ENCODE results near the gene HNRNPK. TPM values are rescaled to one million over a fixed set of nuclear protein-coding genes. Genes with fewer than 3 reads are reported as not detected.

Gene HNRNPK
- total and polyA plus RNA-seq, 2 donors from 2014 or later: 290 to 483 TPM

GRCh38 chr9:83977196-83977595 is 2.8 kb downstream of the HNRNPK start:
- Histone ChIP-seq H3K27ac (ENCODE audit: low read depth in 2 of 2, low read length in 2 of 2) (no peak overlapping the region), H3K4me3 (ENCODE audit: low read length in 3 of 3) (peak overlapping the region in 2 of 3 donors; percentile 95 to 100)
- intact Hi-C loops (cut with DNase I): no loop called here

GRCh38 chr9:83976372-83976771 is 3.6 kb downstream of the HNRNPK start:
- no peak overlapping the region for H3K27ac ChIP-seq (ENCODE audit: low read depth in 2 of 2, low read length in 2 of 2)
- peaks cover 40 to 67% (median 41%) of the 10 kb centered on the region in 3 donors for H3K36me3 ChIP-seq (ENCODE audit: control insufficient read depth in 2 of 3, insufficient read depth in 3 of 3, low read length in 3 of 3)
- no peak overlapping the region for H3K4me3 ChIP-seq (ENCODE audit: low read length in 3 of 3)
- peak overlapping the region in 1 of 3 donors; percentile 20 for H3K9ac ChIP-seq (ENCODE audit: low read length in 3 of 3)
- FAIRE-seq: no peak
- TF ChIP-seq, protein P1, sequence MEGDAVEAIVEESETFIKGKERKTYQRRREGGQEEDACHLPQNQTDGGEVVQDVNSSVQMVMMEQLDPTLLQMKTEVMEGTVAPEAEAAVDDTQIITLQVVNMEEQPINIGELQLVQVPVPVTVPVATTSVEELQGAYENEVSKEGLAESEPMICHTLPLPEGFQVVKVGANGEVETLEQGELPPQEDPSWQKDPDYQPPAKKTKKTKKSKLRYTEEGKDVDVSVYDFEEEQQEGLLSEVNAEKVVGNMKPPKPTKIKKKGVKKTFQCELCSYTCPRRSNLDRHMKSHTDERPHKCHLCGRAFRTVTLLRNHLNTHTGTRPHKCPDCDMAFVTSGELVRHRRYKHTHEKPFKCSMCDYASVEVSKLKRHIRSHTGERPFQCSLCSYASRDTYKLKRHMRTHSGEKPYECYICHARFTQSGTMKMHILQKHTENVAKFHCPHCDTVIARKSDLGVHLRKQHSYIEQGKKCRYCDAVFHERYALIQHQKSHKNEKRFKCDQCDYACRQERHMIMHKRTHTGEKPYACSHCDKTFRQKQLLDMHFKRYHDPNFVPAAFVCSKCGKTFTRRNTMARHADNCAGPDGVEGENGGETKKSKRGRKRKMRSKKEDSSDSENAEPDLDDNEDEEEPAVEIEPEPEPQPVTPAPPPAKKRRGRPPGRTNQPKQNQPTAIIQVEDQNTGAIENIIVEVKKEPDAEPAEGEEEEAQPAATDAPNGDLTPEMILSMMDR (IDR thresholded peaks at IDR 0.05; ENCODE audit: borderline replicate concordance, extremely low read depth, insufficient read depth): no peak
- H3K27me3 ChIP-seq (ENCODE audit: control insufficient read depth, insufficient read depth, low read length): no peaks in the 10 kb centered on the region
- peaks cover 5 to 17% (median 10%) of the 10 kb centered on the region in 3 donors for H3K4me1 ChIP-seq (ENCODE audit: control insufficient read depth in 2 of 3, insufficient read depth in 2 of 3, low read depth in 1 of 3, low read length in 3 of 3)
- H3K9me3 ChIP-seq (ENCODE audit: control insufficient read depth in 2 of 3, insufficient read depth in 1 of 3, low read length in 3 of 3): no peaks in the 10 kb centered on the region
- intact Hi-C loops (cut with DNase I): no loop called here
- DNase-seq: no peak

More at GRCh38 chr9:83977196-83977595, 2.8 kb downstream of the HNRNPK start:
- Histone ChIP-seq H3K4me1 (ENCODE audit: control insufficient read depth in 2 of 3, insufficient read depth in 2 of 3, low read depth in 1 of 3, low read length in 3 of 3) (peaks cover 5 to 17% (median 10%) of the 10 kb centered on the region in 3 donors), H3K9me3 (ENCODE audit: control insufficient read depth in 2 of 3, insufficient read depth in 1 of 3, low read length in 3 of 3) (no peaks in the 10 kb centered on the region), H3K27me3 (ENCODE audit: control insufficient read depth, insufficient read depth, low read length) (no peaks in the 10 kb centered on the region), H3K36me3 (ENCODE audit: control insufficient read depth in 2 of 3, insufficient read depth in 3 of 3, low read length in 3 of 3) (peaks cover 34 to 59% (median 35%) of the 10 kb centered on the region in 3 donors), H3K9ac (ENCODE audit: low read length in 3 of 3) (peak overlapping the region in 2 of 3 donors; percentile 30 to 100)
- TF ChIP-seq, protein P1 (IDR thresholded peaks at IDR 0.05; ENCODE audit: borderline replicate concordance, extremely low read depth, insufficient read depth): no peak
- DNase-seq (no peak), FAIRE-seq (no peak)

- FAIRE-seq (no peak), DNase-seq (no peak)
- Histone ChIP-seq H3K27me3 (ENCODE audit: control insufficient read depth, insufficient read depth, low read length) (no peaks in the 10 kb centered on the region), H3K9me3 (ENCODE audit: control insufficient read depth in 2 of 3, insufficient read depth in 1 of 3, low read length in 3 of 3) (no peaks in the 10 kb centered on the region), H3K9ac (ENCODE audit: low read length in 3 of 3) (no peak overlapping the region), H3K4me1 (ENCODE audit: control insufficient read depth in 2 of 3, insufficient read depth in 2 of 3, low read depth in 1 of 3, low read length in 3 of 3) (peaks cover 5 to 17% (median 10%) of the 10 kb centered on the region in 3 donors), H3K36me3 (ENCODE audit: control insufficient read depth in 2 of 3, insufficient read depth in 3 of 3, low read length in 3 of 3) (peaks cover 42 to 78% (median 51%) of the 10 kb centered on the region in 3 donors), H3K4me3 (ENCODE audit: low read length in 3 of 3) (no peak overlapping the region), H3K27ac (ENCODE audit: low read depth in 2 of 2, low read length in 2 of 2) (no peak overlapping the region)
- intact Hi-C loops (cut with DNase I): no loop called here
- TF ChIP-seq, protein P1 (IDR thresholded peaks at IDR 0.05; ENCODE audit: borderline replicate concordance, extremely low read depth, insufficient read depth): no peak
Observed at GRCh38 chr9:83975300-83975699, 4.7 kb downstream of the HNRNPK start.

DNA sequence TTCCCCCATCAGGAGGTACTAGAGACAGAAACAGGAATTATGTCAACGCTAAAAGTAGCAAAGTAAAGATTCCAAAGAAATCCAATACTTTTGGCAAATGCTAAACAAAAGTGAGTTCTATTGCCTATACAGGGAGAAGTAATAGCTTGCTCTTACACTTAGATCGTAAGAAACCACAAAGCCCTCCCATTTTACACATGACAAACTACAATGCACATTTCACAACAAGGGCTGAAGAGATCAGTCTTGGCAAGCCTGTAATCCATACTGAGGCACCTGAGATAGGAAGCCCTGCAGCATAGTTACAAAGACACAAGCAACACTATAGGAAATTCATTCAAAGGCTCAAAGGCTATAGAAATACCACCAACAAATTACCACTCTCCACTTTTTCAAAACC is 7.7 kb downstream of the HNRNPK start:
- FAIRE-seq (no peak), DNase-seq (no peak)
- no peak overlapping the region for H3K9ac ChIP-seq (ENCODE audit: low read length in 3 of 3)
- H3K9me3 ChIP-seq (ENCODE audit: control insufficient read depth in 2 of 3, insufficient read depth in 1 of 3, low read length in 3 of 3): no peaks in the 10 kb centered on the region
- H3K4me3 ChIP-seq (ENCODE audit: low read length in 3 of 3): no peak overlapping the region
- intact Hi-C loops (cut with DNase I): no loop called here
- peaks cover 2 to 8% (median 7%) of the 10 kb centered on the region in 3 donors for H3K4me1 ChIP-seq (ENCODE audit: control insufficient read depth in 2 of 3, insufficient read depth in 2 of 3, low read depth in 1 of 3, low read length in 3 of 3)
- TF ChIP-seq, protein P1 (IDR thresholded peaks at IDR 0.05; ENCODE audit: borderline replicate concordance, extremely low read depth, insufficient read depth): no peak
- H3K27ac ChIP-seq (ENCODE audit: low read depth in 2 of 2, low read length in 2 of 2): no peak overlapping the region
- H3K27me3 ChIP-seq (ENCODE audit: control insufficient read depth, insufficient read depth, low read length): no peaks in the 10 kb centered on the region
- peaks cover 43 to 86% (median 64%) of the 10 kb centered on the region in 3 donors for H3K36me3 ChIP-seq (ENCODE audit: control insufficient read depth in 2 of 3, insufficient read depth in 3 of 3, low read length in 3 of 3)

All from kidney (tissue), 14 donors.